PC-3 (cell line): ENCODE measurements around the gene DNM3. TPM values are rescaled to one million over a fixed set of nuclear protein-coding genes. Genes with fewer than 3 reads are reported as not detected.
"Not testable (repeated sequence)": the region's sequence is repeated elsewhere in the genome, so short reads cannot be mapped to it uniquely, and the experiment has no call there.

Experiments used
- ATAC-seq: fragments of 200-7000 bp; cut with Tn5 transposase; 2 replicates; pipeline ENCODE4 v1.9.1; 2020; ENCODE audit warnings: mild to moderate bottlenecking, moderate library complexity
- BruUV-seq: library from RNA; stranded (reverse); fragments of 400-500 nt; replicated peaks from 2 replicates; lab custom pipeline; 2021; lab: Mats Ljungman, UMichigan
- CTCF ChIA-PET: fragments of 300-600 bp; sonication (Branson Sonifier 250); formaldehyde crosslinking; loops from one replicate; lab custom pipeline; 2022; ENCODE audit warnings: antibody characterized with exemption; lab: Charles Lee
- POLR2A ChIA-PET: fragments of 300-600 bp; sonication (Branson Sonifier 250); formaldehyde crosslinking; loops from one replicate; lab custom pipeline; 2022; ENCODE audit warnings: antibody characterized with exemption; ENCODE audit not compliant: unreplicated experiment; lab: Charles Lee
- DNase-seq: peaks from one replicate; pipeline ENCODE4 v3.0.0-alpha.2; 2015
- H2AFZ ChIP-seq: fragments of 300-600 bp; sonication (generic); 2 replicates; pipeline ENCODE4 v1.6.0; 2016; ENCODE audit warnings: antibody characterized with exemption, low read length
- H3F3A ChIP-seq: fragments of 300-600 bp; sonication (generic); one replicate; pipeline ENCODE4 v1.6.0; 2017; ENCODE audit warnings: antibody characterized with exemption, low read length, control low read depth, mild to moderate bottlenecking; ENCODE audit not compliant: unreplicated experiment
- H3K27ac ChIP-seq: fragments of 300-600 bp; sonication (generic); 2 replicates; pipeline ENCODE4 v1.5.1; 2016; ENCODE audit warnings: mild to moderate bottlenecking, low read length
- H3K27me3 ChIP-seq: fragments of 300-600 bp; sonication (generic); 2 replicates; pipeline ENCODE4 v1.6.1; 2016; ENCODE audit warnings: low read length, mixed read lengths
- H3K36me3 ChIP-seq: fragments of 300-600 bp; sonication (generic); 2 replicates; pipeline ENCODE4 v1.6.1; 2016; ENCODE audit warnings: low read depth, mixed run types, low read length, mixed read lengths
- H3K4me1 ChIP-seq: fragments of 300-600 bp; sonication (generic); 2 replicates; pipeline ENCODE4 v1.5.1; 2016; ENCODE audit warnings: low read length; ENCODE audit not compliant: insufficient read depth
- H3K4me2 ChIP-seq: fragments of 300-600 bp; sonication (generic); 2 replicates; pipeline ENCODE4 v1.6.0; 2016; ENCODE audit warnings: low read length
- H3K4me3 ChIP-seq: fragments of 300-600 bp; sonication (generic); 2 replicates; pipeline ENCODE4 v1.5.1; 2016; ENCODE audit warnings: mild to moderate bottlenecking, low read length, mixed read lengths
- H3K79me2 ChIP-seq: fragments of 300-600 bp; sonication (generic); 2 replicates; pipeline ENCODE4 v1.6.1; 2017; ENCODE audit warnings: low read length, mixed read lengths
- H3K9ac ChIP-seq: fragments of 300-600 bp; sonication (generic); 2 replicates; pipeline ENCODE4 v1.6.0; 2016; ENCODE audit warnings: mild to moderate bottlenecking, low read length
- H3K9me2 ChIP-seq: fragments of 300-600 bp; sonication (generic); replicated peaks from 2 replicates; pipeline ENCODE4 v1.6.1; 2016; ENCODE audit warnings: mixed run types, low read length, mixed read lengths
- H3K9me3 ChIP-seq: fragments of 300-600 bp; sonication (generic); 2 replicates; pipeline ENCODE4 v1.6.1; 2016; ENCODE audit warnings: low read length, mixed read lengths
- H4K20me1 ChIP-seq: fragments of 300-600 bp; sonication (generic); 2 replicates; pipeline ENCODE4 v1.6.1; 2016; ENCODE audit warnings: low read length, mixed read lengths
- CTCF ChIP-seq: fragments of 300-600 bp; sonication (generic); conservative IDR thresholded peaks from 2 replicates; pipeline ENCODE4 v1.5.1; 2017; ENCODE audit warnings: antibody characterized with exemption, low read depth, mild to moderate bottlenecking, low read length
- EZH2 ChIP-seq: fragments of 300-600 bp; sonication (generic); IDR thresholded peaks from one replicate; pipeline ENCODE4 v1.6.1; 2017; ENCODE audit warnings: antibody characterized with exemption, mild to moderate bottlenecking, low read length; ENCODE audit not compliant: unreplicated experiment
- EZH2phosphoT487 ChIP-seq: fragments of 300-600 bp; sonication (generic); IDR thresholded peaks from 2 replicates; pipeline ENCODE4 v1.6.1; 2018; ENCODE audit warnings: mild to moderate bottlenecking, antibody characterized with exemption, low read length, borderline replicate concordance
- intact Hi-C: fragments of 100-400 bp; cut with micrococcal nuclease; formaldehyde crosslinking; loops from 2 replicates; pipeline ENCODE4 v1.9.0; 2023
- total RNA-seq: library from RNA; depleted of rRNA; stranded (reverse); fragments of >200 nt; gene quantifications from 2 replicates; pipeline ENCODE4 v1.2.3, GENCODE V29; 2014

The DNM3 gene
- total RNA-seq, 1 experiment from 2014 or later = 0.98 TPM

GRCh38 chr1:172298141-172298540 is 456.8 kb downstream of the DNM3 start:
- DNase-seq (no peak), ATAC-seq (no peak)
- Histone ChIP-seq H2AFZ (no peak overlapping the region), H3K36me3 (no peaks in the 10 kb centered on the region), H3K4me2 (no peak overlapping the region), H3K4me1 (no peaks in the 10 kb centered on the region), H3F3A (no peaks in the 10 kb centered on the region), H3K9ac (no peak overlapping the region), H3K9me2 (no peaks in the 10 kb centered on the region), H3K4me3 (no peak overlapping the region), H3K27ac (no peak overlapping the region), H4K20me1 (no peaks in the 10 kb centered on the region), H3K9me3 (no peaks in the 10 kb centered on the region), H3K27me3 (no peaks in the 10 kb centered on the region), H3K79me2 (no peaks in the 10 kb centered on the region)
- no peak for TF ChIP-seq EZH2phosphoT487
- TF ChIP-seq CTCF = no peak
- TF ChIP-seq EZH2 = no peak
- ChIA-PET CTCF (no interaction called here), POLR2A (no interaction called here)
- intact Hi-C loops = no loop called here
- BruUV-seq = no TSS peak

- no TSS peak for BruUV-seq
- Histone ChIP-seq H3K9ac (no peak overlapping the region), H3K27ac (no peak overlapping the region), H3K9me3 (no peaks in the 10 kb centered on the region), H3K4me3 (no peak overlapping the region), H3K36me3 (no peaks in the 10 kb centered on the region), H3K9me2 (no peaks in the 10 kb centered on the region), H3F3A (no peaks in the 10 kb centered on the region), H2AFZ (no peak overlapping the region), H4K20me1 (no peaks in the 10 kb centered on the region), H3K79me2 (no peaks in the 10 kb centered on the region), H3K4me1 (no peaks in the 10 kb centered on the region), H3K27me3 (no peaks in the 10 kb centered on the region), H3K4me2 (no peak overlapping the region)
- ATAC-seq (no peak), DNase-seq (no peak)
- ChIA-PET CTCF (no interaction called here), POLR2A (no interaction called here)
- TF ChIP-seq CTCF (no peak), EZH2 (no peak), EZH2phosphoT487 (no peak)
- intact Hi-C loops = no loop called here
These were observed 457.6 kb downstream of the DNM3 start for GRCh38 chr1:172298911-172299310.

- Histone ChIP-seq H3K36me3 (no peaks in the 10 kb centered on the region), H3K9ac (no peak overlapping the region), H3K4me1 (no peaks in the 10 kb centered on the region), H3K9me3 (no peaks in the 10 kb centered on the region), H4K20me1 (no peaks in the 10 kb centered on the region), H3K27me3 (no peaks in the 10 kb centered on the region), H3K79me2 (no peaks in the 10 kb centered on the region), H2AFZ (no peak overlapping the region), H3K4me3 (no peak overlapping the region), H3K9me2 (no peaks in the 10 kb centered on the region), H3K4me2 (no peak overlapping the region), H3K27ac (no peak overlapping the region), H3F3A (no peaks in the 10 kb centered on the region)
- POLR2A ChIA-PET = no interaction called here
- DNase-seq (no peak), ATAC-seq (no peak)
- no peak for TF ChIP-seq EZH2
- no peak for TF ChIP-seq EZH2phosphoT487
- no TSS peak for BruUV-seq
- intact Hi-C loops = no loop called here
- CTCF ChIA-PET = no interaction called here
These were observed 458.2 kb downstream of the DNM3 start for GRCh38 chr1:172299515-172299914.

GRCh38 chr1:172307508-172307907 is 466.2 kb downstream of the DNM3 start:
- DNase-seq, ATAC-seq, H3K9me2 ChIP-seq, H2AFZ ChIP-seq, H4K20me1 ChIP-seq, H3K36me3 ChIP-seq, H3K27ac ChIP-seq, H3K79me2 ChIP-seq, H3K4me1 ChIP-seq, CTCF ChIA-PET, intact Hi-C loops, H3K9me3 ChIP-seq, H3K27me3 ChIP-seq, H3F3A ChIP-seq, POLR2A ChIA-PET, H3K9ac ChIP-seq, BruUV-seq, H3K4me3 ChIP-seq, H3K4me2 ChIP-seq: not testable (repeated sequence)
